ENCODE results near the gene HSPB1.

Gene HSPB1

DNA sequence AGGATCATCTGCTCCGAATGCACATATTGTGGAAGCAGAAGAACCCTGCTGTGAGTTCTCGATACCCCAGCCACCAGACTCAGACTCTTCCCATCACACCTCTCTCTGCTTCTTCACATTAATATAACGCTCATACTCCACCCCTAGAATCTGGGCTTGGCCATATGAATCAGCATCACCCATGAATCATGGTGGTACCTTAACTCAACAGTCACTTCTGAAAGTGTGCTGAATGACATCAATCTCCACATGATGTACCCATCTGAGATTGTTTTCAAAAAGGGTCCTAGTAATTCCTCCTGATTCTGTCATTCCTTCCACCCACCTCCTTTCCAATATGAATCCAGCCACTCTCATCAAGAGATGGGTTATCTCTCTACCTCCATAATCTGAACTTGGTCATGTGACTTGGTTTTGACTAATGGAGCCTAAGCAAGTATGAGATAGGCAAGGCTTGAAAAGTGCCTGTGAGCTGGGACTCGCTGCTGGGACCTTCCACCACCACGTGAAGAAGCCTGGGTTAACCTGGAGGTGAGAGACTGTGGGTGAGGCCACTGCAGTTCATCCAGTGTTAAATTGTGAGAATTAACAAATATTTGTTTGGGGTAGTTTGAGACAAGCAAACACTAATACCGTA lies 40.9 kb downstream of the HSPB1 start:
- H3K27ac ChIP-seq = no peak overlapping the region
- TF ChIP-seq, protein P1, sequence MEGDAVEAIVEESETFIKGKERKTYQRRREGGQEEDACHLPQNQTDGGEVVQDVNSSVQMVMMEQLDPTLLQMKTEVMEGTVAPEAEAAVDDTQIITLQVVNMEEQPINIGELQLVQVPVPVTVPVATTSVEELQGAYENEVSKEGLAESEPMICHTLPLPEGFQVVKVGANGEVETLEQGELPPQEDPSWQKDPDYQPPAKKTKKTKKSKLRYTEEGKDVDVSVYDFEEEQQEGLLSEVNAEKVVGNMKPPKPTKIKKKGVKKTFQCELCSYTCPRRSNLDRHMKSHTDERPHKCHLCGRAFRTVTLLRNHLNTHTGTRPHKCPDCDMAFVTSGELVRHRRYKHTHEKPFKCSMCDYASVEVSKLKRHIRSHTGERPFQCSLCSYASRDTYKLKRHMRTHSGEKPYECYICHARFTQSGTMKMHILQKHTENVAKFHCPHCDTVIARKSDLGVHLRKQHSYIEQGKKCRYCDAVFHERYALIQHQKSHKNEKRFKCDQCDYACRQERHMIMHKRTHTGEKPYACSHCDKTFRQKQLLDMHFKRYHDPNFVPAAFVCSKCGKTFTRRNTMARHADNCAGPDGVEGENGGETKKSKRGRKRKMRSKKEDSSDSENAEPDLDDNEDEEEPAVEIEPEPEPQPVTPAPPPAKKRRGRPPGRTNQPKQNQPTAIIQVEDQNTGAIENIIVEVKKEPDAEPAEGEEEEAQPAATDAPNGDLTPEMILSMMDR (conservative IDR thresholded peaks at IDR 0.05) = no peak
- no peak for TF ChIP-seq ZFX (IDR thresholded peaks at IDR 0.05)

GRCh38 chr7:76343931-76344321 lies 41.5 kb downstream of the HSPB1 start:
- H3K27ac ChIP-seq = no peak overlapping the region
- TF ChIP-seq, protein P1 (conservative IDR thresholded peaks at IDR 0.05) = no peak
- TF ChIP-seq ZFX (IDR thresholded peaks at IDR 0.05) = no peak

DNA sequence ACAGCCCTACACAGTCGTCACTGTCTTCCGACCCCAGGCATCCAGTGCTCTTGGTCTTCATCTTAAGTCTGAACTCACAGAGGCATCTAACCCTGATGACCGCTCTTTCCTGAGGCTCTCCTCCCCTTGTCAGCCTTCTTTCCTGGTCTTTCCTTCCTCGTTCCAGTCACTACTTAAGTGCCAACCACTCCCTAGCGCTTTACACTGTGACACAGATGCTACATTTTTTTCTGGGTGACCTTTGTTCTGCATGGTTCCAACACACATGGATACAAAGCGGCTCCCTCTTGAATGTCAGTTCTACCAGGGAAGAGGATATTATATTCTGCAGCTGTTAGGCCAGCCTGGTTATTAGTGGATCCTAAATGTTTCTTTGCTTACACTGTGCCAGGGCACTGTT lies 43.6 kb downstream of the HSPB1 start:
- TF ChIP-seq ZFX (IDR thresholded peaks at IDR 0.05) = no peak
- TF ChIP-seq, protein P1 (conservative IDR thresholded peaks at IDR 0.05) = no peak
- no peak overlapping the region for H3K27ac ChIP-seq

- TF ChIP-seq ZFX (IDR thresholded peaks at IDR 0.05) = no peak
- TF ChIP-seq, protein P1 (conservative IDR thresholded peaks at IDR 0.05) = no peak
Measured at GRCh38 chr7:76346778-76347177, 44.3 kb downstream of the HSPB1 start.

DNA sequence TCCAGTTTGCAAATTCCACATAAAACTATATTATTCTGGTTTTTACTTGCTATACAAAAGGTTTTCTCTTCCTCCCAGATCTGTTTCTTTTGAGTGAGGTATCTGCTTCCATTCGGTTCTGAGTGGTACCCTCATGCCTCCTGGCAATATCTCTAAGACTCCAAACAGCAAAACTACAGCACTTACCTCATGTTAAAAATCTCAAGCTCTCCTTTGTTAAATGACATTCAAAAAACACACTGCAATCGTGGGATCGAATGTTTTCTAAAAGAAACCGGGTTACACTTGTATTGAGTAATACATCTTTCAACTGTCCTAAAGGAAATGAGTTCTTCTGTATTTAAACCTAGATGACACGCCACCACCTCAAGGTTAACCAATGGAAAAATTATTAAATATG lies 45.2 kb downstream of the HSPB1 start:
- TF ChIP-seq, protein P1 (conservative IDR thresholded peaks at IDR 0.05) = no peak
- TF ChIP-seq ZFX (IDR thresholded peaks at IDR 0.05) = no peak
- no peak overlapping the region for H3K27ac ChIP-seq

More at GRCh38 chr7:76346778-76347177, 44.3 kb downstream of the HSPB1 start:
- H3K27ac ChIP-seq = no peak overlapping the region

- H3K27ac ChIP-seq = no peak overlapping the region
- TF ChIP-seq ZFX (IDR thresholded peaks at IDR 0.05) = no peak
- TF ChIP-seq, protein P1 (conservative IDR thresholded peaks at IDR 0.05) = no peak
Measured at GRCh38 chr7:76349313-76349885, 46.9 kb downstream of the HSPB1 start.

DNA sequence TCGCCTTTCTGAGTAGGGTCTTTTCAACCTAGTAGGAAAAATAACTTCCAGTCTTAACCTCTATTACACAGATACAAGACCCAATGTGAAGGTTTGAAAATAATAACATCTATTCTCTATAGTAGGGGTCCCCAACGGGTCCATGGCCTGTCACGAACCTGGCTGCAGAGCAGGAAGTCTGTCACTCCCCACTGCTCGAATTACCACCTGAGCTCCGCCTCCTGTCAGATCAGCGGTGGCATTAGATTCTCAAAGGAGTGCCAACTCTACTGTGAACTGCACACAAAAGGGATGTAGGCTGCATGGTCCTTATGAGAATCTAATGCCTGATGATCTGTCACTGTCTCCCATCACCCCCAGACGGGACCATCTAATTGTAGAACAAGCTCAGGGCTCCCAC lies 48.9 kb downstream of the HSPB1 start:
- H3K27ac ChIP-seq = no peak overlapping the region
- TF ChIP-seq, protein P1 (conservative IDR thresholded peaks at IDR 0.05) = no peak
- no peak for TF ChIP-seq ZFX (IDR thresholded peaks at IDR 0.05)

All from C4-2B (cell line).